Fibroblast of lung (primary cell): ENCODE data around the gene ANKH. TPM values are rescaled to one million over a fixed set of nuclear protein-coding genes. Genes with fewer than 3 reads are reported as not detected.

Experiments used
- DNase-seq, 2 donors: peaks; one replicate each; pipeline versions ENCODE4 v3.0.0 to v3.0.0-alpha.2; 2010; ENCODE audit warnings: low read depth in 2 of 2
- H2AFZ ChIP-seq: 2 replicates; pipeline ENCODE4 v1.5.1; 2012; ENCODE audit warnings: low read length, control low read depth, inconsistent platforms
- H3K27ac ChIP-seq: 2 replicates; pipeline ENCODE4 v1.5.1; 2011; ENCODE audit warnings: low read length, control low read depth; ENCODE audit not compliant: insufficient read depth
- H3K27me3 ChIP-seq: 2 replicates; pipeline ENCODE4 v1.5.1; 2011; ENCODE audit warnings: mild to moderate bottlenecking, low read length; ENCODE audit not compliant: control insufficient read depth, insufficient read depth
- H3K36me3 ChIP-seq: 2 replicates; pipeline ENCODE4 v1.5.1; 2011; ENCODE audit warnings: low read length; ENCODE audit not compliant: control insufficient read depth, insufficient read depth
- H3K4me1 ChIP-seq: 2 replicates; pipeline ENCODE4 v1.5.1; 2011; ENCODE audit warnings: low read length; ENCODE audit not compliant: control insufficient read depth, insufficient read depth; ENCODE audit errors: extremely low read depth
- H3K4me2 ChIP-seq: 2 replicates; pipeline ENCODE4 v1.5.1; 2011; ENCODE audit warnings: low read length, control low read depth; ENCODE audit not compliant: insufficient read depth; ENCODE audit errors: extremely low read depth
- H3K4me3 ChIP-seq, 4 experiments: fragments of 200-600 bp in 1 of 4; sonication (generic) in 1 of 4; replicated peaks in 1 of 4; 2 replicates each; pipeline ENCODE4 v1.5.1; 2011 to 2016; ENCODE audit warnings: low read length in 4 of 4, low read depth in 3 of 4, mild to moderate bottlenecking in 3 of 4, control low read depth in 2 of 4, inconsistent platforms in 1 of 4, mixed read lengths in 1 of 4; ENCODE audit not compliant: insufficient read depth in 1 of 4; ENCODE audit errors: control extremely low read depth in 1 of 4
- H3K79me2 ChIP-seq: 2 replicates; pipeline ENCODE4 v1.5.1; 2012; ENCODE audit warnings: mild to moderate bottlenecking, low read length, inconsistent platforms; ENCODE audit not compliant: control insufficient read depth, insufficient read depth
- H3K9ac ChIP-seq: 2 replicates; pipeline ENCODE4 v1.5.1; 2011; ENCODE audit warnings: mild to moderate bottlenecking, low read length, control low read depth; ENCODE audit not compliant: insufficient read depth
- H3K9me3 ChIP-seq: 2 replicates; pipeline ENCODE4 v1.5.1; 2012; ENCODE audit warnings: low read depth, low read length; ENCODE audit not compliant: control insufficient read depth, insufficient read depth
- H4K20me1 ChIP-seq: 2 replicates; pipeline ENCODE4 v1.5.1; 2011; ENCODE audit warnings: low read length; ENCODE audit not compliant: control insufficient read depth, insufficient read depth; ENCODE audit errors: extremely low read depth
- EZH2 ChIP-seq: IDR thresholded peaks from 2 replicates; pipeline ENCODE4 v1.5.1; 2012; ENCODE audit warnings: low read length, control low read depth, mild to moderate bottlenecking; ENCODE audit errors: missing control alignments
- polyA plus RNA-seq, 2 donors: library from polyadenylated mRNA; depleted of rRNA in 1 of 2; stranded (reverse) in 1 of 2; unstranded in 1 of 2; fragments of >200 nt; gene quantifications; 2 replicates each; pipeline ENCODE4 v1.2.1, GENCODE V29; 2011 to 2012; ENCODE audit warnings: missing spikeins in 1 of 2
- total RNA-seq: library from RNA; depleted of rRNA; stranded (reverse); fragments of >200 nt; gene quantifications from 2 replicates; pipeline ENCODE4 v1.2.1, GENCODE V29; 2014
- TF ChIP-seq, protein P1 (sequence below), 2 donors: IDR thresholded peaks in 1 of 2; conservative IDR thresholded peaks in 1 of 2; 1 replicate in 1 of 2; 2 replicates in 1 of 2; pipeline ENCODE4 v1.5.1; 2011 to 2012; ENCODE audit warnings: low read length in 2 of 2, control low read depth in 1 of 2, inconsistent platforms in 1 of 2, low read depth in 1 of 2, mild to moderate bottlenecking in 1 of 2

ANKH gene
- total and polyA plus RNA-seq, 2 donors (not counting 1 experiment from before 2014, with no cell fraction given) = 5.8 to 10.9 TPM

DNA sequence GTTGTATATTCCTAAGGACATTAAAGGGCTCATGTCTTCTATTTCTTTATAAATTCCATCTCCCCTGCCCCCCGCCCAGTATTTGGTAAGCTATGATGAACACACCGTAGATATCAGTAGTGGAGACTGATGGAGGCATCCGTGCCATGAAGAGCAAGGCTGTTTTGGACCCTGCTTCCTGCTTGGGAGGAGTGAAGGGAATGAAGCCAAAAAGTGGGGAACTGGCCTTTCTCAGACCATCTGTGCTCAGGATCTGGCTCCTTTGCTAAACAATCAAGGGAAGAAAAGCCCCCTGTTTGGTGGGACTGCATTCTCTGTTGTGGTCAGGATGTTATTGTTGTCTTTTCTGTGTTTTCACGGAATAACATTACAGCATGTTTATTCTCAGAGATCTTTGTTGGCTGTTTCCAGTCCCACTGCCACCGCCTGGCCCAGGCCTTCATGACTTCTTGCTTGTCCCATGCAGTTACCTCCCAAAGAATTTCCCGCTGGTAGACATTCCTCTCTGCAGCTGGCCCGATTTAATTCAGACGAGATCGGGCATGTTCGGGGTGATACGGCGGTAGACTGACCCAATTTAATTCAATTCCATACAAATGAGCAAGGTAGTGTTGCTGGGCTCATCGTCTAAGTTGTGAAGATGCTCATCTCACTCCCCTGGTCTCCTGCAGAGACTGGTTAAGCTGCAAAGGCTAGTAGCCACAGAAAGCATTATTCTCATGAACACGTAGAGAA lies 31.4 kb upstream of the ANKH start:
- Histone ChIP-seq H3K36me3 (no peaks in the 10 kb centered on the region), H3K9me3 (no peaks in the 10 kb centered on the region), H2AFZ (no peak overlapping the region), H3K79me2 (no peaks in the 10 kb centered on the region), H3K4me3 (no peak overlapping the region), H4K20me1 (no peaks in the 10 kb centered on the region), H3K4me2 (no peak overlapping the region), H3K4me1 (peaks cover 4% of the 10 kb centered on the region), H3K9ac (no peak overlapping the region), H3K27ac (no peak overlapping the region), H3K27me3 (no peaks in the 10 kb centered on the region)
- no peak for DNase-seq
- TF ChIP-seq, protein P1, sequence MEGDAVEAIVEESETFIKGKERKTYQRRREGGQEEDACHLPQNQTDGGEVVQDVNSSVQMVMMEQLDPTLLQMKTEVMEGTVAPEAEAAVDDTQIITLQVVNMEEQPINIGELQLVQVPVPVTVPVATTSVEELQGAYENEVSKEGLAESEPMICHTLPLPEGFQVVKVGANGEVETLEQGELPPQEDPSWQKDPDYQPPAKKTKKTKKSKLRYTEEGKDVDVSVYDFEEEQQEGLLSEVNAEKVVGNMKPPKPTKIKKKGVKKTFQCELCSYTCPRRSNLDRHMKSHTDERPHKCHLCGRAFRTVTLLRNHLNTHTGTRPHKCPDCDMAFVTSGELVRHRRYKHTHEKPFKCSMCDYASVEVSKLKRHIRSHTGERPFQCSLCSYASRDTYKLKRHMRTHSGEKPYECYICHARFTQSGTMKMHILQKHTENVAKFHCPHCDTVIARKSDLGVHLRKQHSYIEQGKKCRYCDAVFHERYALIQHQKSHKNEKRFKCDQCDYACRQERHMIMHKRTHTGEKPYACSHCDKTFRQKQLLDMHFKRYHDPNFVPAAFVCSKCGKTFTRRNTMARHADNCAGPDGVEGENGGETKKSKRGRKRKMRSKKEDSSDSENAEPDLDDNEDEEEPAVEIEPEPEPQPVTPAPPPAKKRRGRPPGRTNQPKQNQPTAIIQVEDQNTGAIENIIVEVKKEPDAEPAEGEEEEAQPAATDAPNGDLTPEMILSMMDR (conservative IDR thresholded peaks at IDR 0.05 in 1 of 2, IDR thresholded peaks at IDR 0.05 in 1 of 2; ENCODE audit: low read depth in 1 of 2, low read length in 2 of 2) = no peak
- no peak for TF ChIP-seq EZH2

GRCh38 chr5:14901462-14902051 lies 30.0 kb upstream of the ANKH start:
- TF ChIP-seq EZH2 = no peak
- TF ChIP-seq, protein P1 (conservative IDR thresholded peaks at IDR 0.05 in 1 of 2, IDR thresholded peaks at IDR 0.05 in 1 of 2; ENCODE audit: low read depth in 1 of 2, low read length in 2 of 2) = no peak
- peak; percentile 73 to 74 for DNase-seq
- no peak overlapping the region for H3K9ac ChIP-seq
- peaks cover 4% of the 10 kb centered on the region for H3K4me1 ChIP-seq
- H4K20me1 ChIP-seq = no peaks in the 10 kb centered on the region
- H3K4me2 ChIP-seq = no peak overlapping the region
- no peak overlapping the region for H2AFZ ChIP-seq
- H3K9me3 ChIP-seq = no peaks in the 10 kb centered on the region
- no peaks in the 10 kb centered on the region for H3K79me2 ChIP-seq
- peak overlapping the region; percentile 24 for H3K27ac ChIP-seq
- no peak overlapping the region for H3K4me3 ChIP-seq
- H3K36me3 ChIP-seq = no peaks in the 10 kb centered on the region
- H3K27me3 ChIP-seq = no peaks in the 10 kb centered on the region

DNA sequence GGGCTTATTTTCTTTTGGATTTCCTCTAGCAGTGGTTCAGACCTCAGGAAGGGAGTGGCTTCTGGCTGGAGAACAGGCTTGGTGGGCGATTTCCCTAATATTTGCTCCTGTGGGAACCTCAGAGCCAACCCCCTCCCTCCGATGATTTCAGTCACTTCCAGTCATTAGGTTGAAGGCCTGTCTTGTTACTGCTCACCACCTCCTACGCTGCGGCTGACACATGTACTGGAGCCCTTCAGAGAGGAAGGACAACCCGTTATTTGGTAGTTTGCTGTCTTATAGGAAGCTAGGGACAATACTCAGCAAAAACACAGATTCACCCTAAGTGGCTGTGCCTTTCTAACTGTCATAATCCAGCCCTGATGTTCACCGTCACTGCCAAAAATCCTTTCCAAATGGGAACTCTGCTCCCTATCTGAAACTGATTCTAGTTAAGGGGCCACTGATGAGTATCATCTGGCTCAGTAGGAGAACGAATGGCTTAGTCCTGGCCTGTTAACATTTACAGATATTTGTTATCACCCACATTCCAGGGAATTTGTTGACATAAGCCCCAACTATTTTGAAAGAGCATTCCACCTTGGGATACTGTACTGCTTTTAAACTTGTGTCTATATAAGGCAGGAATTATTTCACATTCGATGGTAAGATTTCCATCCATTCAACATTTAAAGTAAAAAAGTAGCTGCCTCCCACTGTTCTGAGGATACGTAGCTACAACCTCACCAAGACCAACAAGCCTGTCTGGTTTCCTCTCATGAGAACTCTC lies 29.3 kb upstream of the ANKH start:
- peak overlapping the region; percentile 40 for H3K4me2 ChIP-seq

More for the DNA sequence above, 29.3 kb upstream of the ANKH start:
- no peaks in the 10 kb centered on the region for H3K9me3 ChIP-seq
- TF ChIP-seq EZH2 = no peak
- TF ChIP-seq, protein P1 (conservative IDR thresholded peaks at IDR 0.05 in 1 of 2, IDR thresholded peaks at IDR 0.05 in 1 of 2; ENCODE audit: low read depth in 1 of 2, low read length in 2 of 2) = no peak
- no peak overlapping the region for H3K4me3 ChIP-seq
- DNase-seq = peak; percentile 73 to 90
- no peaks in the 10 kb centered on the region for H4K20me1 ChIP-seq
- no peaks in the 10 kb centered on the region for H3K79me2 ChIP-seq
- H3K4me1 ChIP-seq = peaks cover 4% of the 10 kb centered on the region
- peak overlapping the region; percentile 32 for H3K27ac ChIP-seq
- H3K9ac ChIP-seq = no peak overlapping the region
- H2AFZ ChIP-seq = peak overlapping the region; percentile 44
- no peaks in the 10 kb centered on the region for H3K27me3 ChIP-seq
- H3K36me3 ChIP-seq = no peaks in the 10 kb centered on the region
